Stimulated activated naive B cell treated with anti-CD40 and anti-IgM and Interleukin-4, amounts not matched to agents 10 μg/mL and 1 μg/mL and 100 μg/mL, for 72 hours (primary cell): ENCODE results near the gene CCNF.

Experiments
- ATAC-seq, 2 donors: fragments of 150-1000 bp; cut with Tn5 transposase; replicated peaks; 2 replicates each; pipeline ENCODE4 v1.10.0; 2021; ENCODE audit warnings: moderate library complexity in 1 of 2
- DNase-seq: peaks from one replicate; pipeline ENCODE4 v3.0.0; 2021
- H3K27ac Mint-ChIP-seq: one replicate; pipeline ENCODE4 v1.8.0; 2022; ENCODE audit warnings: mild to moderate bottlenecking, mixed read lengths
- H3K27me3 Mint-ChIP-seq, 2 donors: one replicate each; pipeline ENCODE4 v1.8.0; 2022; ENCODE audit warnings: mixed read lengths in 2 of 2
- H3K36me3 Mint-ChIP-seq, 2 donors: one replicate each; pipeline ENCODE4 v1.8.0; 2022; ENCODE audit warnings: mixed read lengths in 2 of 2, mild to moderate bottlenecking in 1 of 2
- H3K4me1 Mint-ChIP-seq, 2 donors: one replicate each; pipeline ENCODE4 v1.8.0; 2022; ENCODE audit warnings: mixed read lengths in 2 of 2, mild to moderate bottlenecking in 1 of 2
- H3K4me3 Mint-ChIP-seq, 2 donors: one replicate each; pipeline ENCODE4 v1.8.0; 2022; ENCODE audit warnings: mild to moderate bottlenecking in 2 of 2, mixed read lengths in 2 of 2, moderate library complexity in 1 of 2
- H3K9me3 Mint-ChIP-seq, 2 donors: one replicate each; pipeline ENCODE4 v1.8.0; 2022; ENCODE audit warnings: mixed read lengths in 2 of 2, mild to moderate bottlenecking in 1 of 2

Gene CCNF

DNA sequence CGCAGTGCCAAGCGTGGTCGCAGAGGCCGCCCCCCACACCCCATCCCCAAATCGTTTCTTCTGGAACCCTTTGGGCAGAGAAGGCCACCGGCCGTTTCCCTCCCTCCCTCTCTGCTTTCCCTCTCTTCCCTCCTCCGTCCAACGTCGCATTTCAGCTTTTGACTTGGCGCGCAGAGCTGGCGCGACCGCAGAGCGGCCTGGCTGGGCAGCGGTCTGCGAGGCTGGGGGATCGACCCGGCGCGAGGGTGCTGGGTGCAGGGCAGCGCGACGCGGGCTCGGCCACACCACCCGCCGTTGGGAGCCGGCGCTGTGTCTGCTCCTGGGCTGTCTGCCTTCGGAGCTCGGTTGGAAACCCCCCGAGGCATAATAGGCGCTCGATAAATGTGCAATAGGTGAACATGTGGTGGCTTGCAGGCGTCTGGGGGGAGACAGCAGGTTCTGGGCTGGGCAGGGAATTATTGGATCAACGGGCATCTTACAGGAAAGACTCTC lies 39.0 kb downstream of the CCNF start:
- Mint-ChIP-seq H3K36me3 (peaks cover 0 to 3% of the 10 kb centered on the region in 2 donors), H3K27me3 (peaks cover 22 to 25% of the 10 kb centered on the region in 2 donors), H3K9me3 (no peaks in the 10 kb centered on the region), H3K27ac (peak overlapping the region; percentile 59), H3K4me1 (peaks cover 29 to 50% of the 10 kb centered on the region in 2 donors), H3K4me3 (peak overlapping the region; percentile 76 to 83)
- peak; percentile 49 to 54 for ATAC-seq
- DNase-seq, result no peak

DNA sequence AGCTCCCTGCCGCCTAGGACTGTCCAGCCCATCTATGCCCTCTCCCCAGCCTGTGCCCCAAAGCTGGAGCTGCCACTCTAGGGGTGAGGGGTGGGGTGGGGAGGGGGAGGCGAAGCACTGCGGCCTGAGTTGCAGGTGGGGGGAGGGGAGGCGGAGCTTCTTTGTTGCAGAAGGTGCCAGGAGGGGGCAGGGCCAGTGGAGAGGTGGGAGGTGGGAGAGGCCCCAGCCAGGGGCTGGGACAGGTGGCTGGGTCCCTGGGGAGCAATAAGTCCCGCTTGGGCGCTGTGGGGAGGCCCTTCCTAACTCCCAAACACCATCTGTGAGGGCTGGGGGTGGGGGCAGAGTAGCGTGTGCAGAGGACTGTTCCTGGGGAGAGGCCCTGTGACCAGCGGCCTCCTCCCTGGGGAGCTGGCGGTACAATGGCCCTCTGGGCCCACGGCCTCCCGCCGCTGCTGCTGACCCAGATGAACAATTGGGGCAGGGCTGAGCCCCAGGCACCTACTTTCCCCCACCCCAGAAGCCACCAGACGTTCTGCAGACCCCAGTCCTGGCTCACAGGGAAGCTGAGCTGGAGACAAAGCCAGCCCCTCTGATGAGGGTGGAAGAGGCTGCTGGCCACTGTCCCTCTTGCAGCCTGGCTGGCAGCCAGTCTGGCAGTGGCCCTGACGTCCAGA lies 39.6 kb downstream of the CCNF start:
- Mint-ChIP-seq H3K36me3 (peaks cover 0 to 4% of the 10 kb centered on the region in 2 donors), H3K27me3 (peaks cover 24 to 27% of the 10 kb centered on the region in 2 donors), H3K27ac (no peak overlapping the region), H3K4me3 (peak overlapping the region; percentile 76 to 83), H3K9me3 (no peaks in the 10 kb centered on the region), H3K4me1 (peaks cover 31 to 52% of the 10 kb centered on the region in 2 donors)
- DNase-seq (peak; percentile 54), ATAC-seq (peak; percentile 54 to 67)

- Mint-ChIP-seq H3K4me3 (peak overlapping the region in 1 of 2 donors; percentile 83), H3K36me3 (peaks cover 0 to 4% of the 10 kb centered on the region in 2 donors), H3K9me3 (no peaks in the 10 kb centered on the region), H3K27me3 (peaks cover 24 to 27% of the 10 kb centered on the region in 2 donors), H3K4me1 (peaks cover 31 to 52% of the 10 kb centered on the region in 2 donors), H3K27ac (no peak overlapping the region)
- ATAC-seq (no peak), DNase-seq (no peak)
Measured at GRCh38 chr16:2469399-2470233, 40.4 kb downstream of the CCNF start.

DNA sequence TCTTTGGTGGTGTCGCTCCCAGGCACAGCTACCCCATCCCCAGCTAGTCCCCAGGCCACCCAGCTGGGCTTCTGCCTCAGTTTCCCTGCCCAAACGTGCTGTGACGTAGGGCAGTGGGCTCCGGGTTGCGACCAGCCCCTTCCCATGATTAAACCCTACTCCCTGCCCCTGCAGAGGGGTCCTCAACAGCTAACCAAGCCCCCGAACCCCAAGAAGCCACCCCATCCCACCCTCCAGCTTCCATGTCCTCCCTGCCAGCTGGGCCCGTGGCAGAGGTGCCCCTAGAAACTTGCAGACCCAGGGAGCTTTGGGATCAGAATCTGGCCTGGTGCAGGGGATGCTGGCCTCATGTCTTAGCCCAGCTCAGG lies 41.0 kb downstream of the CCNF start:
- peaks cover 0 to 4% of the 10 kb centered on the region in 2 donors for H3K36me3 Mint-ChIP-seq
- no peaks in the 10 kb centered on the region for H3K9me3 Mint-ChIP-seq
- H3K4me1 Mint-ChIP-seq, result peaks cover 31 to 52% of the 10 kb centered on the region in 2 donors
- no peak overlapping the region for H3K27ac Mint-ChIP-seq
- no peak for DNase-seq
- H3K27me3 Mint-ChIP-seq, result peaks cover 24 to 27% of the 10 kb centered on the region in 2 donors
- ATAC-seq, result no peak
- no peak overlapping the region for H3K4me3 Mint-ChIP-seq

GRCh38 chr16:2470603-2471015 lies 41.4 kb downstream of the CCNF start:
- Mint-ChIP-seq H3K27ac (no peak overlapping the region), H3K9me3 (no peaks in the 10 kb centered on the region), H3K4me1 (peaks cover 31 to 53% of the 10 kb centered on the region in 2 donors), H3K36me3 (peaks cover 0 to 4% of the 10 kb centered on the region in 2 donors), H3K4me3 (no peak overlapping the region), H3K27me3 (peaks cover 24 to 27% of the 10 kb centered on the region in 2 donors)
- no peak for ATAC-seq
- no peak for DNase-seq

DNA sequence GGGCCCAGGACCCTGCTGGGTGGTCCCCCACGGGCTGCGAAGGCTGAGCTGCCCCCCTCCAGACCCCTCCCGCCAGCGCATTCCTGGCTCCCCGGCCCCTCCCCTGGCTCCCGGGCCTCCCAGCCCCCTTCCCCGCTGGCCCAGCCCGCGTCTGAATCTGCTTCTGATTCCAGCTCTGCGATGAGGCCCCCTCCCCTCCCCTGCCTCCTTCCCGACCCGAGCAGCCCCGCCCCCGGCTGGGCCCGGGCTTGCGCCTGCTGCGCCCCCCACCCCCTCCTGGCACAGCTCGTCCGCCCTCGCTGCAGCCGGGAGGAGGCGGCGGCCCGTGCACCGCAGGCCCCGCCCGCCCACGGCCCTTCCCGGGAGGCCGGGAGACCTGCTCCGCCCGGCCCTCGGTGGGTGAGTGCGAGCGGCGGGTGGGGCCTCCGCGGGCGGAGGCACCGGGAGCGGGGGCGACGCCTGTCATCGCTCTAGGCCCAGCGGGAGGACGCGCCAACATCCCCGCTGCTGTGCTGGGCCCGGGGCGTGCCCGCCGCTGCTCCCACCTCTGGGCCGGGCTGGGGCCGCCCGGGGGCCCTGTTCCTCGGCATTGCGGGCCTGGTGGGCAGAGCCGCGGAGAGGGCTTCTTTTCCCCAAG lies 41.9 kb downstream of the CCNF start, which contains the start of gene NTN3:
Gene NTN3 (plus strand): TSS at position 282 of the 637 bp plus-strand sequence. CDS start 405 bp downstream, outside the sequence.
- H3K36me3 Mint-ChIP-seq, result peaks cover 0 to 4% of the 10 kb centered on the region in 2 donors
- H3K27ac Mint-ChIP-seq, result no peak within 1 kb of the TSS
- ATAC-seq, result no peak
- H3K27me3 Mint-ChIP-seq, result peaks cover 24 to 27% of the 10 kb centered on the region in 2 donors
- no peak for DNase-seq
- peaks cover 31 to 58% of the 10 kb centered on the region in 2 donors for H3K4me1 Mint-ChIP-seq
- peak within 1 kb of the TSS in 1 of 2 donors; percentile 69 for H3K4me3 Mint-ChIP-seq
- H3K9me3 Mint-ChIP-seq, result no peaks in the 10 kb centered on the region

DNA sequence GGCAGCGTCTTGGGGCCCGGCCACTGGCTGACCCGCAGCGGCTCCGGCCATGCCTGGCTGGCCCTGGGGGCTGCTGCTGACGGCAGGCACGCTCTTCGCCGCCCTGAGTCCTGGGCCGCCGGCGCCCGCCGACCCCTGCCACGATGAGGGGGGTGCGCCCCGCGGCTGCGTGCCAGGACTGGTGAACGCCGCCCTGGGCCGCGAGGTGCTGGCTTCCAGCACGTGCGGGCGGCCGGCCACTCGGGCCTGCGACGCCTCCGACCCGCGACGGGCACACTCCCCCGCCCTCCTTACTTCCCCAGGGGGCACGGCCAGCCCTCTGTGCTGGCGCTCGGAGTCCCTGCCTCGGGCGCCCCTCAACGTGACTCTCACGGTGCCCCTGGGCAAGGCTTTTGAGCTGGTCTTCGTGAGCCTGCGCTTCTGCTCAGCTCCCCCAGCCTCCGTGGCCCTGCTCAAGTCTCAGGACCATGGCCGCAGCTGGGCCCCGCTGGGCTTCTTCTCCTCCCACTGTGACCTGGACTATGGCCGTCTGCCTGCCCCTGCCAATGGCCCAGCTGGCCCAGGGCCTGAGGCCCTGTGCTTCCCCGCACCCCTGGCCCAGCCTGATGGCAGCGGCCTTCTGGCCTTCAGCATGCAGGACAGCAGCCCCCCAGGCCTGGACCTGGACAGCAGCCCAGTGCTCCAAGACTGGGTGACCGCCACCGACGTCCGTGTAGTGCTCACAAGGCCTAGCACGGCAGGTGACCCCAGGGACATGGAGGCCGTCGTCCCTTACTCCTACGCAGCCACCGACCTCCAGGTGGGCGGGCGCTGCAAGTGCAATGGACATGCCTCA lies 42.6 kb downstream of the CCNF start:
- ATAC-seq, result no peak
- Mint-ChIP-seq H3K27me3 (peaks cover 24 to 27% of the 10 kb centered on the region in 2 donors), H3K27ac (no peak overlapping the region), H3K4me3 (peak overlapping the region in 1 of 2 donors; percentile 69), H3K4me1 (peaks cover 33 to 59% of the 10 kb centered on the region in 2 donors), H3K9me3 (no peaks in the 10 kb centered on the region), H3K36me3 (peaks cover 0 to 4% of the 10 kb centered on the region in 2 donors)
- DNase-seq, result no peak

- Mint-ChIP-seq H3K27me3 (peaks cover 20 to 27% of the 10 kb centered on the region in 2 donors), H3K4me3 (no peak overlapping the region), H3K27ac (no peak overlapping the region), H3K36me3 (peaks cover 0 to 5% of the 10 kb centered on the region in 2 donors), H3K4me1 (peaks cover 31 to 53% of the 10 kb centered on the region in 2 donors), H3K9me3 (no peaks in the 10 kb centered on the region)
- no peak for ATAC-seq
- DNase-seq, result no peak
Measured at GRCh38 chr16:2472488-2472864, 43.2 kb downstream of the CCNF start.

DNA sequence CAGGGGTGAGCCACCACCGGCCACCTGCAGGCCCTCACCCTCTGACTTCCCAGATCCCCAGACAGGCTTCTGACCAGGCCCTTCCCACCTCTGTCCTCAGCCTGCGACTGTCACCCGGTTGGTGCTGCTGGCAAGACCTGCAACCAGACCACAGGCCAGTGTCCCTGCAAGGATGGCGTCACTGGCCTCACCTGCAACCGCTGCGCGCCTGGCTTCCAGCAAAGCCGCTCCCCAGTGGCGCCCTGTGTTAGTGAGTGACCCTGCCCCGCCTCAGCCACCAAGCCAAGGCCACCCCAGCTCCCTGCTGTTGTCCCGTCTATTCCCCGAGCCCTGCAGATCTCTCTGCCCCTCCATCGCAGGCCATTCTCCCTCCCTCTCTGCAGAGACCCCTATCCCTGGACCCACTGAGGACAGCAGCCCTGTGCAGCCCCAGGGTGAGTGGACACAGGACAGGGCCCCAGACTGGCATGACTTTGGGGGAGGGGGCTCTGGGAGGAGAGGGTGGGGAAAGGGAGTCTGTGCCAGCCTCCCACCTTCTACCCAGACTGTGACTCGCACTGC lies 43.7 kb downstream of the CCNF start:
- no peak for ATAC-seq
- H3K4me3 Mint-ChIP-seq, result peak overlapping the region; percentile 59 to 61
- DNase-seq, result no peak
- peak overlapping the region; percentile 47 for H3K27ac Mint-ChIP-seq
- H3K9me3 Mint-ChIP-seq, result no peaks in the 10 kb centered on the region
- peaks cover 20 to 27% of the 10 kb centered on the region in 2 donors for H3K27me3 Mint-ChIP-seq
- H3K36me3 Mint-ChIP-seq, result peaks cover 0 to 10% of the 10 kb centered on the region in 2 donors
- peaks cover 34 to 52% of the 10 kb centered on the region in 2 donors for H3K4me1 Mint-ChIP-seq

DNA sequence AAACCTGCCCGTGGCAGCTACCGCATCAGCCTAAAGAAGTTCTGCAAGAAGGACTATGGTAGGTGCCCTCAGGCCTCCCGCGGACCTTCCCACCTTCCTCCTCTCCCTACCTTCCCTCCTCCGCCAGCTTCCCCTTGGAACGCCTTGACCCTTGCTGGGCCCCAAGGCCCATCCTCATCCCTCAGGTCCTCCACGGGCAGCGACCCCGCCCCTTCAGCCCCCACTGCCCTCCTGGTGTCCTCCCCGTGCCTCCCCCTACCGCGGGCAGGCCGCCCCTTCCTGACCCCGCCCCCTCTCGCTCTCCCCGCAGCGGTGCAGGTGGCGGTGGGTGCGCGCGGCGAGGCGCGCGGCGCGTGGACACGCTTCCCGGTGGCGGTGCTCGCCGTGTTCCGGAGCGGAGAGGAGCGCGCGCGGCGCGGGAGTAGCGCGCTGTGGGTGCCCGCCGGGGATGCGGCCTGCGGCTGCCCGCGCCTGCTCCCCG lies 44.2 kb downstream of the CCNF start:
- DNase-seq (no peak), ATAC-seq (peak in 1 of 2 donors; percentile 0)

DNA sequence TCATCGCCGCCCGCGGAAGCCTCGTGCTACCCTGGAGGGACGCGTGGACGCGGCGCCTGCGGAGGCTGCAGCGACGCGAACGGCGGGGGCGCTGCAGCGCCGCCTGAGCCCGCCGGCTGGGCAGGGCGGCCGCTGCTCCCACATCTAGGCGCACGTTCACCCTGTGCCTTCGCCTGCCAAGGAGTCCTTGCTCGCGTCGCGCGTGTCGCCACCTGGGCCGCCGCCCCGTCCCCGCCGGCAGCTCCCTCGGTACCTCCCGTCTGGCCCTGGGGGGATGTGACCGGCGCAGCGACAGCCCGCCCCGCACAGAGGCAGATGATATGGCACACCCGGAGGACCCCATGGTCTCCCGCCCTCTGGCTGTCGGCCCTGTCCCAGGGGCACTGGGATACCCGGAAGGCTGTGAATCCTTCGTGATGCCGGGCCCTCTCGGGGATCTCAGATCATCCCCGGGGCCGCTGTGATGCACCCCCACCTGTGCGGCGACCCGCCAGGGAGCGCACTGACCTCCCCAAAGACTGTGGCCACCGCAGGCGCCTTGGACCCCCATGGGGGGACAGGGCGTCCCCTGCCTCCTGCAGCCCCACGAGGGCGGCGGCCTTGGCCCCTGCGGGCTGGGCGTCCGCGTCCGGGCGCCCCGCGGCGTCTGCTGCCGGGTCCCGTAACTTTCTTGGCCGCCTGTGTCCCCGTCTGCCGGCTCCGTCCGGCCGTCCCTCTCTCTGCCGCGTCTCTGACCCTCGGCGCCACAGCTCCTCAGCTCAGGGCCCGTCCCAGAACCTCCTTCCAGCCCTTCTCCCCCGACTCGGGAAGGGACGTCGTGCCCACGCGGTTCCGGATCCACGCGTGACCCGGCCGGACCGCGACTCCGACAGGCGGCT lies 45.0 kb downstream of the CCNF start:
- Mint-ChIP-seq H3K27me3 (peaks cover 20% of the 10 kb centered on the region in 2 donors), H3K4me3 (peak overlapping the region; percentile 86), H3K4me1 (peaks cover 27 to 40% of the 10 kb centered on the region in 2 donors), H3K27ac (peak overlapping the region; percentile 91), H3K9me3 (no peaks in the 10 kb centered on the region), H3K36me3 (peaks cover 0 to 14% of the 10 kb centered on the region in 2 donors)
- DNase-seq (no peak), ATAC-seq (peak; percentile 58 to 64)

More for the DNA sequence above, 44.2 kb downstream of the CCNF start:
- H3K4me1 Mint-ChIP-seq, result peaks cover 33 to 48% of the 10 kb centered on the region in 2 donors
- H3K36me3 Mint-ChIP-seq, result peaks cover 0 to 14% of the 10 kb centered on the region in 2 donors
- peak overlapping the region; percentile 59 to 61 for H3K4me3 Mint-ChIP-seq
- H3K27me3 Mint-ChIP-seq, result peaks cover 20 to 23% of the 10 kb centered on the region in 2 donors
- H3K9me3 Mint-ChIP-seq, result no peaks in the 10 kb centered on the region
- no peak overlapping the region for H3K27ac Mint-ChIP-seq

DNA sequence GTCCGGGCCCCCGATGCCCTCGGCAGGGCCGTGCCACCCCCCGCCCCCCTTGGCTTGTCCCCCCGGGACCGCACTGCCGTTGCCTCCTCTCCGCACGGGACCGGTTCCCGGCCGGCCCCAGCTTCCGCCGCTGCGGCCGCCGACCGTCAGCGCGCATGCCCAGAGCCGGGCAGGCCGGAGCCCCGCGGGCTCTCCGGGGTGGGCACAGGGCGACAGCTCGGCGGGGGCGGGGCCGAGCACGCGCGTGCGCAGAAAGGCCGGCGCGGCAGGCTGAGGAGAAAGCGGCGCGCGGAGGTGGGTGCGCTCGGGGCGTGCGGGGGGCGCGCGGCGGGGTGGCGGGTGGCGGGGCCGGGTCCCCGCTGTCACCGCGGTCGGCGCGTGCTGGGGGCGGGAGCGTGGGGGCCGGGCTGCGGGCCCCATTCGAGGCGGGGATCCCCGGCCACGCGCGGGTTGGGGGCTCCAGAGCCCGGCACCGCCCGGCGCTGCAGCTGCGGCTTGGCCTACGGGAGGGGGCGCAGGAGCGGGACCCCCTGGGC lies 45.7 kb downstream of the CCNF start, which contains the start of gene TBC1D24:
Gene TBC1D24 (plus strand): TSS at position 251 of the 536 bp plus-strand sequence. CDS start 21,022 bp downstream, outside the sequence.
- Mint-ChIP-seq H3K27me3 (peaks cover 15 to 16% of the 10 kb centered on the region in 2 donors), H3K9me3 (no peaks in the 10 kb centered on the region), H3K4me1 (peaks cover 20 to 33% of the 10 kb centered on the region in 2 donors), H3K27ac (peak within 1 kb of the TSS; percentile 91), H3K4me3 (peak within 1 kb of the TSS; percentile 86), H3K36me3 (peaks cover 2 to 18% of the 10 kb centered on the region in 2 donors)
- DNase-seq, result peak; percentile 84
- ATAC-seq, result peak; percentile 82 to 84
